GM12872 (cell line): Measurements from ENCODE around the gene CFAP299.

Experiments used
- CTCF ChIP-seq: IDR thresholded peaks from 3 replicates; pipeline ENCODE4 v1.5.1; 2011; ENCODE audit warnings: low read depth, mild to moderate bottlenecking, low read length, moderate library complexity; ENCODE audit not compliant: insufficient read depth

Gene CFAP299

GRCh38 chr4:80710748-80711451, 375.4 kb downstream of the CFAP299 start:
- no peak for TF ChIP-seq CTCF

DNA sequence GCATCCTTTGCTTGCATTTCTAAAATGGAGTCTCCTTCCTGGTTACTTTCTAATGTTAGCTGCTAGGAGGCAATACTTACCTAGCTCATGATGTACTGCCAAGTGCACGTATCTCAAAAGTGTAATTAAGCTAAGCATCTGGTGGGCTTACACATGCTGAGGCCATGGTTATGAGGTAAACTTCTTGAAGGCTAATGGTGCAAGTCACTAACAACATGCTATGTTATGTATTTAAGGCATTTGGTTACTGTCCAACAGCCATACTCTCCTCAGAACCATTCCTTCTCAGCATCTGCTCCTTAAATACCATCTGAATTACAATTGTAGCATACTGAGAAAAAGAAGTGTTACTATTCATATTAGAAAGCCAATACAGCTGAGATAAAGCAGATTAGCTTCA, 376.4 kb downstream of the CFAP299 start:
- no peak for TF ChIP-seq CTCF

GRCh38 chr4:80713409-80713808, 377.9 kb downstream of the CFAP299 start:
- TF ChIP-seq CTCF: no peak

- no peak for TF ChIP-seq CTCF
Observed at GRCh38 chr4:80717204-80717603, 381.7 kb downstream of the CFAP299 start.

GRCh38 chr4:80726471-80726870, 390.9 kb downstream of the CFAP299 start:
- TF ChIP-seq CTCF: no peak

- TF ChIP-seq CTCF: no peak
Observed at GRCh38 chr4:80730158-80730557, 394.6 kb downstream of the CFAP299 start.

GRCh38 chr4:80731436-80731835, 395.9 kb downstream of the CFAP299 start:
- TF ChIP-seq CTCF: no peak
